ENCODE measurements around the gene PGLYRP3.
"Not testable (repeated sequence)": the region's sequence is repeated elsewhere in the genome, so short reads cannot be mapped to it uniquely, and the experiment has no call there.

Gene PGLYRP3

GRCh38 chr1:153348511-153349362 lies 36.0 kb upstream of the PGLYRP3 start, which contains the start of gene PGLYRP4:
Gene PGLYRP4 (minus strand): TSS chr1:153348841. CDS start chr1:153347932, 909 bp downstream.
- no peak for DNase-seq

GRCh38 chr1:153347856-153348255 lies 35.1 kb upstream of the PGLYRP3 start:
- DNase-seq: peak; percentile 38

DNA sequence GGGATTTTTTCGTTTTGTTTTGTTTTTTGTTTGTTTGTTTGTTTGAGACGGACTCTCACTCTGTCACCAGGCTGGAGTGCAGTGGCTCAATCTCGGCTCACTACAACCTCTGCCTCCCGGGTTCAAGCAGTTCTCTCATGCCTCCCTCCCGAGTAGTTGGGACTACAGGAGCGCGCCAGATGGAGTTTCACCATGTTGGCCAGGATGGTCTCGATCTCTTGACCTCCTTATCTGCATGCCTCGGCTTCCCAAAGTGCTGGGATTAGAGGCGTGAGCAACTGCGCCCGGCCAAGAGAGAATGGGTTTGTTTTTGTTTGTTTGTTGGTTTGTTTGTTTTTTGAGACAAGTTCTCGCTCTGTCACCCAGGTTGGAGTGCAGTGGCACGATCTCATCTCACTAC lies 34.3 kb upstream of the PGLYRP3 start:
- DNase-seq: not testable (repeated sequence)

DNA sequence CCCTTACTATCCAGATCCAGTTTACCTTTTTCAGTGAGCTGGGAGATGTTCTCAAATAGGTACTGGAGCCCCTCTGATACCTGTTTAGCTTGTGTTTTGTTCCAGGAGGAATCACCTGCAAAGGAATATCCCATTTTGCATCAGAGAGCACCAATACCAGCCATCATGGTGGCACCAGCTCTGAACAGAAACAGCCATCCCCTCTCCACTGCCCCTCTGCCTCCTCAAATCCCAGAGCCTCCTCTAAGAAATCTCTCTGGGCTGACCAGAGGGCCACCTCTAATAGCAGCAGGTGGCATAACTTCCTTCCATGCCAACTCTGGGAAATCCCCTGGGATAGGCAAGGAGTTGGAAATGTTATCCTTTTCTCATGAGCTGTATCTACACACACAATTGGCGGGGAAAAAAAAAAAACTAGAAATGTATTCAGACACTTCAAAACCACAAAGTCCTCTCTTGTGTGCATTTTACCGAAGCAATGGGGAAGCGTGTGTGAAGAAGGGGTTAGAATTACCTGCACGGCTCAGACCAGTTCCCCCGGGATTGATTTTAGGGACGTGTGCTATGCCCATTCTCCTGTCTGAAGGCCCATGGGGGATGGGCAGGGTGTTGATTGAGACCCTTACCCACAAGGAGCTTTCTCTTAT lies 33.4 kb upstream of the PGLYRP3 start:
- DNase-seq: no peak

- no peak for DNase-seq
Measured at GRCh38 chr1:153345187-153346076, 32.7 kb upstream of the PGLYRP3 start.

- peak; percentile 24 for DNase-seq
Measured at GRCh38 chr1:153344718-153345025, 31.9 kb upstream of the PGLYRP3 start.

GRCh38 chr1:153343811-153344717 lies 31.3 kb upstream of the PGLYRP3 start:
- no peak for DNase-seq

GRCh38 chr1:153343040-153343681 lies 30.4 kb upstream of the PGLYRP3 start:
- DNase-seq: no peak

DNA sequence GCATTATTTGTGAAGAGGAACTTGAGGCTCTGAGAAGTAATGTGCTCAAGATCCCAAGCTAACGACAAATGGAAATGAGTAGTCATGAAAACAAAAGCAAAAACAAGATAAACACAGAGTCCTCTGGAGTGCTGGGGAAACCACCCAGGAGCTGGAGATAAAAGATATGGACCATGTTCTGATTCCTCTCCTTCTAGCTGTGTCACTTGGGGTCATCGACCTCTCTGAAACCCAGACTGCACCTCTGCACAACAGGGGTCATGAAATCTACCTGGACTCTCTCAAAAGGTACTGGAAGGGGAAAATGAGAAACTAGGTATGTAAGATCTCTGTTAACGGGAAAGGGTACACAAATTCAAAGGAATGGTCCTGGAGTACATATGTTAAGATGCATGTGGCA lies 29.4 kb upstream of the PGLYRP3 start:
- DNase-seq: no peak

- DNase-seq: no peak
Measured at GRCh38 chr1:153341431-153341934, 28.7 kb upstream of the PGLYRP3 start.

DNA sequence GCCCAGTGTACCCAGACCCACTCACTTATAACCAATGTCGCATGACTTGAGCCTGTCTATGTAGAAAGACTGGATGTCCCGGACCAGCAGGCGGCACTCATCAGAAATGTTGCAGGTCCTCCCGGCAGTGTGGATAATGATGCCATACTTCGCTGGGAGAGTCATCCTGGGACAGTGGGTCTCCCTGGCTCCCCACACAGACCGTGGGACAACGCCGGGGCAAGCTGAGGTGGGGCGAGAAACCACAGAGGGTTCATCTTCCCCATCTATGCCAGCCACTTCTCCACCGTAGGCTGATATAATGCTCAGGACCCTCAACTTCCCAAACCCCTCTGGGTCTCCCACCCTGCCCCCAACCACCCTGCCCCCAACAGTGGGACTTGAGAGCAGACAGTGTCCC lies 27.6 kb upstream of the PGLYRP3 start:
- no peak for DNase-seq

DNA sequence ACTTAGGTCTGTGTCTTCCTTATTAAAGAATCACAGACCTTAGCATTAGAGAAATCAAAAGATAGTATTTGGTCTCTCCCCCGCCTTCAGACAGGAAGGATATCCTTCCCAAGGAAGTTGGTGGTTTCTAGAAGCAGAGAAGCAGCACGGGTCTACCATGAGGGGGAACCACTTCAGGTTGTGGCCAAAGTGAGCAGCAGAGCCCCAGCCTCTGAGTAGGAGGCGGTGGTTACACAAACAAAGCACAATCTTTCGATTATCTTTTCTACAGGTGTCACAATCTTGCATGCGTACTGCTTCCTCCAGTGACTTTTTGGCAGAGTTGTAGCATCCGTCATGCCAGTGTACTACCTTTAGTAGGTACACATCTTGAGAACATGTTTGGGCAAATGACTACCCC lies 27.1 kb upstream of the PGLYRP3 start:
- no peak for DNase-seq

- DNase-seq: no peak
Measured at GRCh38 chr1:153337980-153338853, 25.5 kb upstream of the PGLYRP3 start.

- DNase-seq: no peak
Measured at GRCh38 chr1:153336650-153337049, 23.9 kb upstream of the PGLYRP3 start.

- no peak for DNase-seq
Measured at GRCh38 chr1:153333902-153334301, 21.1 kb upstream of the PGLYRP3 start.

DNA sequence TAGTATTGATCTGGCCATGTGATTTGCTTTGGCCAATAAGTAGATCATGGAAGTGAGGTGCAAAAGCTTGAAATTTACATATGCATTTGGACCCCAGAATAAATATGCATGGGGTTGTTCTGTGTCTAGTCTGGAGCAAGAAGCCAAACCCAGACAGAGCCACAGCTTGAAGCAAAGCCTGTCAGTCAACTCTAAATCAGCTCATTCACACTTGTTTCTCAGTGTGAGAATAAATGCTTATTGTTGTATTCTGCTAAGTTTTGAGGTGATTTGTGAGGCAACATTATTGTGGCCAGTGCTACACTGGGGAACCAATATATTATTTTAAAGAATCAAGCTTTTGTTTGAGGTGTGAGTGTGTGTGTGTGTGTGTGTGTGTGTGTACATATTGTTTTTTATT lies 12.2 kb upstream of the PGLYRP3 start:
- no peak for DNase-seq

DNA sequence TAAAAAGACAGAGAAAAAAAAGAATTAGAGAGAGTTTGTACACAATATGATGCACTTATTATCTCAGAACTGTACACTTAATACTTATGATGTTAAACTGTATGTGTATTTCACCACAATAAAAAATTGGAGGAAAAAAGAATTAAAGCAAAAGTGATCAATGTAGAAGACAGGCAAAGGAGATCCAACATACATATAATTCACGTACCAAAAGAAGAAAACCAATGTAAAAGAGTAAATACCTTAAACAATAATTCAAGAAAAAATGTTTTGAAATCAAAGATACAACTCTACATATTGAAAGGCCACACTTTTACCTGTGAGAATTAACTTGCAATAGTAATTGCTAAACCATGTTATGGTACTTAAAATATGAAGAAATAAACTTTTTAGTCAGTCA lies 9.8 kb upstream of the PGLYRP3 start:
- no peak for DNase-seq

DNA sequence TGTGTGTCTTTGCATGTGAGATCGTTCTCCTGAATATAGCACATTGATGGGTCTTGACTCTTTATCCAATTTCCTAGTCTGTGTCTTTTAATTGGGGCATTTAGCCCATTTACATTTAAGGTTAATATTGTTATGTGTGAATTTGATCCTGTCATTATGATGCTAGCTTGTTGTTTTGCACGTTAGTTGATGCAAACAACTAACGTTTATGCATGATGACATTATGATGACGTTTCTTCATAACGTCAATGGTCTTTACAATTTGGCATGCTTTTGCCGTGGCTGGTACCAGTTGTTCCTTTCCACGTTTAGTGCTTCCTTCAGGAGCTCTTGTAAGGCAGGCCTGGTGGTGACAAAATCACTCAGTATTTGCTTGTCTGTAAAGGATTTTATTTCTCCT lies 5.4 kb upstream of the PGLYRP3 start:
- DNase-seq: not testable (repeated sequence)

DNA sequence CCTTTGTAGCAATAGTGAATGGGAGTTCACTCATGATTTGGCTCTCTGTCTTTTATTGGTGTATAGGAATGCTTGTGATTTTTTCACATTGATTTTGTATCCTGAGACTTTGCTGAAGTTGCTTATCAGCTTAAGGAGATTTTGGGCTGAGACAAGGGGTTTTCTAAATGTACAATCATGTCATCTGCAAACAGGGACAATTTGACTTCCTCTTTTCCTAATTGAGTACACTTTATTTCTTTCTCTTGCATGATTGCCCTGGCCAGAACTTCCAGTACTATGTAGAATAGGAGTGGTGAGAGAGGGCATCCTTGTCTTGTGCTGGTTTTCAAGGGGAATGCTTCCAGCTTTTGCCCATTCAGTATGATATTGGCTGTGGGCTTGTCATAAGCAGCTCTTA lies 3.3 kb upstream of the PGLYRP3 start:
- not testable (repeated sequence) for DNase-seq

DNA sequence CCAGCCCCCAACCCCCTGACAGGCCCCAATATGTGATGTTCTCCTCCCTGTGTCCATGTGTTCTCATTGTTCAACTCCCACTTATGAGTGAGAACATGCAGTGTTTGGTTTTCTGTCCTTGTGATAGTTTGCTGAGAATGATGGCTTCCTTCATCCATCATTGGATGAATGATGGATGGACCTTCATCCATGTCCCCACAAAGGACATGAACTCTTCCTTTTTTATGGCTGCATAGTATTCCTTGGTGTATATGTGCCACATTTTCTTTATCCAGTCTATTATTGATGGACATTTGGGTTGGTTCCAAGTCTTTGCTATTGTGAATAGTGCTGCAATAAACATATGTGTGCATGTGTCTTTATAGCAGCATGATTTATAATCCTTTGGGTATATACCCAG lies 1.6 kb upstream of the PGLYRP3 start:
- DNase-seq: not testable (repeated sequence)

DNA sequence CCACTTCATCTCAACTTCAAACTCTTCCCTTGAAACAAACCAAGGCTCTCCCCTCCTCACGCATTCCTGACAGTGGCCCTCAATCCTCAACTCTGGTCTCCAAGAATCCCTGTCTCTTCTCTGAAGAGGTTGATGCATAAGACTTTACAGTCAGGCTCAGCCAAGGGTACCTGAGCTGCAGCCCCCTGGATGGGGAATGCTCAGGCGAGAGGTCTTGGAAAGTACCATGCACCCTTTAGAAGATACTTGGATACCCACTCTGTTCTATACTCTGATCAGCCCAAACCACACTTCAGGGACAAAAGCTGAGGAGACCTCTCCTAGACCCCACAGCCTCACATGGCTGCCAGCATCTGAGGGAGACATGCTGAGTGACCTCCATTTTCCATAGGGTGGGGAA lies 536 bp upstream of the PGLYRP3 start:
- no peak for DNase-seq

Measured in NCI-H774 (cell line).